SK-N-SH treated with all-trans-retinoic acid at 6 μM for 48 hours (cell line): ENCODE measurements around the gene CAPG.

Source experiments
- ARNTL ChIP-seq: fragments of 450-650 bp; formaldehyde crosslinking; IDR thresholded peaks from 2 replicates; pipeline ENCODE4 v1.5.0; 2020; ENCODE audit warnings: low read depth, mild to moderate bottlenecking, moderate library complexity, borderline replicate concordance
- BACH2 ChIP-seq: fragments of 250-450 bp; sonication (Bioruptor Pico); IDR thresholded peaks from 2 replicates; pipeline ENCODE4 v1.9.0; 2021; ENCODE audit warnings: mild to moderate bottlenecking, borderline replicate concordance
- OSR1 ChIP-seq: fragments of 250-450 bp; sonication (Bioruptor Pico); IDR thresholded peaks from 2 replicates; pipeline ENCODE4 v1.8.0; 2022; ENCODE audit warnings: moderate library complexity, mild to moderate bottlenecking, inconsistent platforms
- PPARA ChIP-seq: fragments of 250-450 bp; sonication (Bioruptor Pico); IDR thresholded peaks from 2 replicates; pipeline ENCODE4 v1.5.0; 2020; ENCODE audit warnings: mild to moderate bottlenecking, borderline replicate concordance
- RARB ChIP-seq: fragments of 250-450 bp; sonication (Bioruptor Pico); IDR thresholded peaks from 2 replicates; pipeline ENCODE4 v1.8.0; 2021; ENCODE audit warnings: mild to moderate bottlenecking, moderate library complexity
- SNAI2 ChIP-seq: fragments of 250-450 bp; sonication (Bioruptor Pico); IDR thresholded peaks from 2 replicates; pipeline ENCODE4 v1.5.0; 2020; ENCODE audit warnings: mild to moderate bottlenecking, moderate library complexity
- ZFP30 ChIP-seq: fragments of 450-650 bp; formaldehyde crosslinking; IDR thresholded peaks from 2 replicates; pipeline ENCODE4 v1.5.0; 2022; ENCODE audit warnings: mild to moderate bottlenecking, moderate library complexity
- ZNF565 ChIP-seq: fragments of 450-650 bp; formaldehyde crosslinking; conservative IDR thresholded peaks from 2 replicates; pipeline ENCODE4 v1.5.0; 2020; ENCODE audit warnings: low read depth, mild to moderate bottlenecking, moderate library complexity
- TF ChIP-seq, protein P1 (sequence below): fragments of 250-450 bp; sonication (Bioruptor Pico); IDR thresholded peaks from 2 replicates; pipeline ENCODE4 v1.8.0; 2020; ENCODE audit warnings: mild to moderate bottlenecking, moderate library complexity, borderline replicate concordance
- TF ChIP-seq, protein P2 (sequence below): fragments of 250-450 bp; sonication (Bioruptor Pico); IDR thresholded peaks from 2 replicates; pipeline ENCODE4 v1.5.1; 2020; ENCODE audit warnings: low read depth, mild to moderate bottlenecking, moderate library complexity

DNA sequence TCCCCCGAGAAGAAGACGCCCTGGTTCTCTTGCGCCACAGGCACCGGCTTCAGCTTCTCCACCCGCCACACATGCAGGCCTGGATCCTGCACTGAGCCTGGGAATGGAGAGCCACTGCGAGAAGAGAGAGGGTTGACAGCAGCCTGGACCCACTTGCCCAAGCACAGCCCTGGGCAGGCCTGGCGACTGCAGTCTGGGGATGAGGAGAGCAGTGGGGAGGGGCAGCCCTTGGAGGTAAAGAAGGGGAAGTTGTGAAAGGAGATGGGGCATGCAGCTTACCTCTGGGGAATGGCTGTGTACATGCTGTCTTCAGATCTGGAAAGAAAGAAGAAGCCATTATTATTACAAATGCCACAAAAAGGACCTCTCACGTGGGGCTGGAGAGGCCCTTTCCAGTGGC is 8.3 kb downstream of the CAPG start:
- no peak for TF ChIP-seq BACH2 (CRISPR knock-in tag)
- no peak for TF ChIP-seq PPARA
- no peak for TF ChIP-seq ARNTL (CRISPR knock-in tag)
- TF ChIP-seq, protein P1, sequence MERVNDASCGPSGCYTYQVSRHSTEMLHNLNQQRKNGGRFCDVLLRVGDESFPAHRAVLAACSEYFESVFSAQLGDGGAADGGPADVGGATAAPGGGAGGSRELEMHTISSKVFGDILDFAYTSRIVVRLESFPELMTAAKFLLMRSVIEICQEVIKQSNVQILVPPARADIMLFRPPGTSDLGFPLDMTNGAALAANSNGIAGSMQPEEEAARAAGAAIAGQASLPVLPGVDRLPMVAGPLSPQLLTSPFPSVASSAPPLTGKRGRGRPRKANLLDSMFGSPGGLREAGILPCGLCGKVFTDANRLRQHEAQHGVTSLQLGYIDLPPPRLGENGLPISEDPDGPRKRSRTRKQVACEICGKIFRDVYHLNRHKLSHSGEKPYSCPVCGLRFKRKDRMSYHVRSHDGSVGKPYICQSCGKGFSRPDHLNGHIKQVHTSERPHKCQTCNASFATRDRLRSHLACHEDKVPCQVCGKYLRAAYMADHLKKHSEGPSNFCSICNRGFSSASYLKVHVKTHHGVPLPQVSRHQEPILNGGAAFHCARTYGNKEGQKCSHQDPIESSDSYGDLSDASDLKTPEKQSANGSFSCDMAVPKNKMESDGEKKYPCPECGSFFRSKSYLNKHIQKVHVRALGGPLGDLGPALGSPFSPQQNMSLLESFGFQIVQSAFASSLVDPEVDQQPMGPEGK (CRISPR knock-in tag), result no peak
- TF ChIP-seq RARB, result no peak
- no peak for TF ChIP-seq ZNF565 (CRISPR knock-in tag)
- TF ChIP-seq ZFP30 (CRISPR knock-in tag), result no peak
- no peak for TF ChIP-seq OSR1
- no peak for TF ChIP-seq SNAI2 (CRISPR knock-in tag)
- TF ChIP-seq, protein P2, sequence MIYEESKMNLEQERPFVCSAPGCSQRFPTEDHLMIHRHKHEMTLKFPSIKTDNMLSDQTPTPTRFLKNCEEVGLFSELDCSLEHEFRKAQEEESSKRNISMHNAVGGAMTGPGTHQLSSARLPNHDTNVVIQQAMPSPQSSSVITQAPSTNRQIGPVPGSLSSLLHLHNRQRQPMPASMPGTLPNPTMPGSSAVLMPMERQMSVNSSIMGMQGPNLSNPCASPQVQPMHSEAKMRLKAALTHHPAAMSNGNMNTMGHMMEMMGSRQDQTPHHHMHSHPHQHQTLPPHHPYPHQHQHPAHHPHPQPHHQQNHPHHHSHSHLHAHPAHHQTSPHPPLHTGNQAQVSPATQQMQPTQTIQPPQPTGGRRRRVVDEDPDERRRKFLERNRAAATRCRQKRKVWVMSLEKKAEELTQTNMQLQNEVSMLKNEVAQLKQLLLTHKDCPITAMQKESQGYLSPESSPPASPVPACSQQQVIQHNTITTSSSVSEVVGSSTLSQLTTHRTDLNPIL (CRISPR knock-in tag), result no peak
